Testis (tissue), 2 donors: ENCODE data around the gene SLC39A12.

Experiments used
- POLR2A ChIP-seq: fragments of 450-650 bp; IDR thresholded peaks from one replicate; pipeline ENCODE4 v1.6.1; 2017; ENCODE audit warnings: antibody characterized with exemption, mild to moderate bottlenecking, moderate library complexity
- TF ChIP-seq, protein P1 (sequence below), 3 experiments: fragments of 450-650 bp in 2 of 3; fragments of 200-600 bp in 1 of 3; sonication (generic) in 1 of 3; IDR thresholded peaks; one replicate each; pipeline ENCODE4 v1.5.1; 2016 to 2019; ENCODE audit warnings: antibody characterized with exemption in 3 of 3, mild to moderate bottlenecking in 2 of 3, moderate library complexity in 1 of 3

- TF ChIP-seq POLR2A, result no peak
- TF ChIP-seq, protein P1, sequence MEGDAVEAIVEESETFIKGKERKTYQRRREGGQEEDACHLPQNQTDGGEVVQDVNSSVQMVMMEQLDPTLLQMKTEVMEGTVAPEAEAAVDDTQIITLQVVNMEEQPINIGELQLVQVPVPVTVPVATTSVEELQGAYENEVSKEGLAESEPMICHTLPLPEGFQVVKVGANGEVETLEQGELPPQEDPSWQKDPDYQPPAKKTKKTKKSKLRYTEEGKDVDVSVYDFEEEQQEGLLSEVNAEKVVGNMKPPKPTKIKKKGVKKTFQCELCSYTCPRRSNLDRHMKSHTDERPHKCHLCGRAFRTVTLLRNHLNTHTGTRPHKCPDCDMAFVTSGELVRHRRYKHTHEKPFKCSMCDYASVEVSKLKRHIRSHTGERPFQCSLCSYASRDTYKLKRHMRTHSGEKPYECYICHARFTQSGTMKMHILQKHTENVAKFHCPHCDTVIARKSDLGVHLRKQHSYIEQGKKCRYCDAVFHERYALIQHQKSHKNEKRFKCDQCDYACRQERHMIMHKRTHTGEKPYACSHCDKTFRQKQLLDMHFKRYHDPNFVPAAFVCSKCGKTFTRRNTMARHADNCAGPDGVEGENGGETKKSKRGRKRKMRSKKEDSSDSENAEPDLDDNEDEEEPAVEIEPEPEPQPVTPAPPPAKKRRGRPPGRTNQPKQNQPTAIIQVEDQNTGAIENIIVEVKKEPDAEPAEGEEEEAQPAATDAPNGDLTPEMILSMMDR (IDR thresholded peaks at IDR 0.05), result no peak
These were observed 38.4 kb downstream of the SLC39A12 start for GRCh38 chr10:17989908-17990767.
